Measurements from ENCODE around the gene TSPAN5.

The TSPAN5 gene

DNA sequence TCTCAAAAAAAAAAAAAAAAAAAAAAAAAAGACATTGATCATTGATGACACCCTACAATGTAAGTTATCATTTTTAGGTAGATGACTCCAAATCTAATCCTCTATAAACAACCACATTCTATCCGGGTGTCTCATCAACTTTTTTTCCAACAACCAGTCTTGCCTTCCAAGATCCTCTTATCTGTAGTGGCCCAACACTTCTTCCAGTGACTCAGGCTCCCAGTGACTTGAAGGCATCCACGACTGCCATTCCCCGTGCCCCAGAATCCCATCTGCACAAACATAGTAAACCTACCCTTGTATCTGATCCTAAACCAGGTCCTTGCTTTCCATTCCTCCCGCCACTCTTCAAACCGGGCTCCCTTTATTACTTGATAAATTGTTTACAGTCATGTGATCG, 15.6 kb upstream of the TSPAN5 start:
- no peak for DNase-seq (ENCODE audit: low read depth in 1 of 2, low spot score in 1 of 2)

DNA sequence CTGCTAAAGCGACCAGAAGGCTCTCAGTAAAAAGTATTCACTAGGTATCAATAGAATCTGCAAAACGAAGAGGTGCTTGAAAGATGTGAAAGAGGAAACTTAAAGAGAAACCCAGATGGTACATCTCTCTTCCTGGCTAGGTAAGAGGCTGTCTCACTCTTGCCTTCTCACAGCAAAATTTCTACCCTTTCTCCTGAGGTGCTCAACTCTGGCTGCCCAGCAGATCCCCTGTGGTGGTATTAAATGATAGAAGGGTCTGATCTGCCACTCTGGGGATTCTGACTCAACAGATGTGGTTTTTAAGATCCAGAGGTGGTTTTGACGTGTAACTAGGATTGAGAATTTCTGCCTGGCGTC, 14.9 kb upstream of the TSPAN5 start:
- DNase-seq (ENCODE audit: low read depth in 1 of 2, low spot score in 1 of 2), result no peak

DNA sequence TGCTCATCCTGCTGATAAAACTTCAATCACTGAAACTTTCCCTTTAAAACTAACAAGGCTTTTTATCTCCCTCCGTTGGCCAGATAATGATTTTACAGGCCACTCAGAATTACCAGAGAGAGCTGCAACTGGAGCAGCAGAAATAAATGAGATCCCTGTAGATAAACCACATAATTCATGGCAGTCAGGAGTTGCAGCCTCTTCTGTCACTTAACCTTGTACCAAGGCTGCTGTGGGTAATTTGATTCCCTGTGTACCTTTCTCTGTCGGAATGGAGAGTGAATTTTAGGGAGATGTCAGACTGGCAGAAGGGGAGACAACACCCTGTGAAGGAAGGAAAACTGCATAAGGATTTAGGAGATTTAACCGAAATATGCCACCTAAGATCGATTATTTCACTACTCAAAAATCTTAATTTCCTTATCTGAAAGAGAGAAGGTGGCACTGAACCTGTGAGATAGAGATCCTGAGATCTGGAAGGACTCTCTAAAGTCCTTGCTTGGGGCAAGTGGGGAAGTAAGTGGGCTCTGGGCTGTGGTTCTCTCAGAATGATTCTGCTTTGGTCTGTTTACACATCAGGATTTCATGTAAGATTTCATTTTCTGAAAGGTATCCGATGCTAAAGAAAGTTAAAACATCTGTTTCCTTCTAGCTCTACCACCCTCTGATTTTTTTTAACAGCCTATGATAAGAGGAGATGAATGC, 14.3 kb upstream of the TSPAN5 start:
- no peak for DNase-seq (ENCODE audit: low read depth in 1 of 2, low spot score in 1 of 2)

DNA sequence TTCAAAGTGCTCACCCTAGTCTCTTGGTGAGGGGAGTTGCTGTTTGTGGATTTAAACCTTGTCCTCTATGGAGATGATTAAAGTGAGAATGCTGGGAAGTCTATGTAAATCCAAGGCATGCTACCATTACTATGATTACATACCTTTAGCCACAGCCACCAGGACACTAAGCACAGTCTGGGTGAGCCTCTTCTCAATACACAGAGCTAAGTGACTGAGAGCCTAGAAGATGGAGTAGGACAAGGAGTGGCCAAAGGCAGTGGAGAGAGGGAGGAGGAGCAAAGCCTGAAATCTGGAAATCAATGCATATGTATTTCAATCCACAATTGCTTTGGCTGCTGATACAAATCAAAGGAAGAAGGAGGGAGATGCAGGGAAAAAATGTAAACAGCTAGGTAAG, 12.7 kb upstream of the TSPAN5 start:
- no peak for DNase-seq (ENCODE audit: low read depth in 1 of 2, low spot score in 1 of 2)

DNA sequence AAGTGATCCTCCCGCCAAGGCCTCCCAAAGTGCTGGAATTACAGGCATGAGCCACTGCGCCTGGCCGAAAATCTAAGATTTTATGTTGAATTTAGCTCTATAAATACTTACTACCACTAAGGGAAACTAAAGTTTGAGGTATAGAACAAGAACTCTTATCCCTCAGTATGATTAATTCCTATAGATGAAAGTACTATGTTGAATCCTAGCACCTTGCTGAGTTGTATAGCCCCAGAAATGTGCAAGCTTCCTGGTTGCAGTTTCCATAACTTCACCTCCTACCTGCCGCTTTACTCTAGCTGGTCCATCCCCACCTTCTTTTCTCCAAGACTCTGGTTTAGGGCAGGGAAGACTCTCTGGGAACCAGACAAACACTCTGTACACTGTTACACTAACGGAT, 11.8 kb upstream of the TSPAN5 start:
- no peak for DNase-seq (ENCODE audit: low read depth in 1 of 2, low spot score in 1 of 2)

DNA sequence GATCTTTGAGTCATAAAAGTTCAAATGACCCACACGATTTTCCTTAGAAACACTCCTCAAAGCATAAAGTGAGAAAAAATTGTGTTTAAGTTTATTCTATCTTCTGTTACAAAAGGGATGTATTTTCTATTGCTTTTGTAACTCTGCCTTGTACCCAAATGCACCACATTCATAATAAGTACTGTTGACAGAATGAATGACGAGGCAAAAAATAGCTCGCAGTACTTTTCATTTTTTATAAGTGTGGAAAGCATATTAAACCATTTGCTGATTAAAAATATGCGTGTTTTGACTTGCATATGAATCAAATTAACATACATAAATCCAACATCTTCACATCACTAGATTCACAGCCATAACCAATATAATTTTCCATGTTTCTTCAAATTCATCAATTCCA, 11.2 kb upstream of the TSPAN5 start:
- no peak for DNase-seq (ENCODE audit: low read depth in 1 of 2, low spot score in 1 of 2)

DNA sequence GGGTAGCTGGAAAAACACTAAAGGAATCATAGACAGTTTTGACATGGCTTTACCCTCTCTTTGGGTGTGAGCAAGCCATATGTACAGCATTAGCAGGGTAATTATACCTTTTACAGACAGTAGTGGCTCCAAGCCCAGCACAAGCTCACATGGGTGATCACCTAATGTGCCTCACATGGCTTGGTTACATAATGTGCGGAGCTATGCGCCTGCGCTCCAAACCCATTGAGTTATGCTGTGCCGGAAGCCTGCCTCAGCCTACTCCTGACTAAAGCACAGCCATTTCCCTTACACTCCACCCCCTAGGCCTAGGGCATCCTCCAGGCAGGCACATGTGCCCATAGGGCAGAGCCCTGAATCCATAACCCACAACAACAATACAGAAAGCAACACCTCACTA, 6.5 kb upstream of the TSPAN5 start:
- DNase-seq (ENCODE audit: low read depth in 1 of 2, low spot score in 1 of 2), result no peak

DNA sequence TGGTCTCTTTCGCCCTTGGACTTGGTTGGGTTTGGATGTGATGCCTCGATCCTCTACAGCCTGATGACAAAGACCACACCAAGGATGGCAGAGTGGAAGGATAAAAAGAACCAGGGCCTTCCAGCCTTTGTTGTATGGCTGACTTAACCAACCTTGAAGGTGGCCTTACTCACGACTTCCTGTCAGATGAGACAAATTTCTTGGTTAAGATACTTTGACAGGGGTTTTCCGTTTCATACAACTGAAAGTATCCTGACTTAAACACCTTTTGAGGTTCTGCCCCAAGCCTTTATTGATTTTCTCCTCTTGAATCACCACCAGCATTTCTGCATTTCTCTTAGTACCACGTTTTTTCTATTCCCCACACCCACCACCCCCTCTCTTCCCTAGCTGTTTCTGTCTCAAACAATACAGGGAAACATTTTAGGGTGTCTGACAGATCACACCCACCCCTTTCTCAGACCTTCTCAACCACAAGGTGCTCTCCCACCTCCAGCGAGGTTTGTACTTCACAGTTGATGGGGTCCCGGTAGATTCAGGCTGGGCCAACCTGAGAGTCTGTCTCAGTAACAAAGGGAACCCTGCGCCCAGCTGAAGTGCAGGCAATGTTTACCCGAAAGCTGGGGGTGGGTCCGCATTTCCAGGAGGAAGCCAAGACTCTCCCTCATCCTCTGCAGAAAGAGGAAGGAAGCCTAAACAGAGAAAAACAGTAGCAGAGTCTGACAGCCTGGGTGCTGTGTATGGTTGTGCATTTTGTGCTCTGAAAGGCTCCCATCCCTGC, 5.0 kb upstream of the TSPAN5 start:
- peak in 1 of 2 donors; percentile 36 for DNase-seq (ENCODE audit: low read depth in 1 of 2, low spot score in 1 of 2)

DNA sequence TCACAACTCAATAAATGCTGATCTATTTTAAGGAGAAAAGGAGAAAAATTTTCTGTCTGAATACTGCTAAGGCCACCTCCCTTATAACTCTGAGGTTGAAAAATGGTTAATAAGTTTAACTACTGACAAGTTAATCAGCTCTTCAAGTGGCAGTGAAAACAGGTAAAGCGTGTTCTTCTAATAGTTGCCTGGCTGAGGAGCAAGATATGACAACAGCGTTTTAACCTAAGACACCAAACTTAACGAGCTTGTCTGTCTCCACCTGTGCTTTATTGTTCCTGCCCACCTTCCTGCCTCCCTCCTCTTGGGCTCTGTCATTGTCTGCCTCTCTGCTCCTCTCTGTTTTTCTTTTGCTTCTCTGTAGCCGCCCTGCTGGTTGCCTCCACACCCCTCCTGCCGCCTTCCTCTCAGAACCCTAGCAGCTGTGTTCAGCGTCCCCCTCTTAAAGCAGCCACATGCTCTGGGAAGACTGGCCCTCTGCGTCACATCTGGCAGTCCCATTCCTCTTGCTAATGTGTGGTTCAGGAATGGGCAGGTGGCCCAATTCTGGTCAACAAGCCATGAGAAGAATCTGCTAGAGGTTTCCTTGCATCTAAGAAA, 4.3 kb upstream of the TSPAN5 start:
- peak in 1 of 2 donors; percentile 25 for DNase-seq (ENCODE audit: low read depth in 1 of 2, low spot score in 1 of 2)

DNA sequence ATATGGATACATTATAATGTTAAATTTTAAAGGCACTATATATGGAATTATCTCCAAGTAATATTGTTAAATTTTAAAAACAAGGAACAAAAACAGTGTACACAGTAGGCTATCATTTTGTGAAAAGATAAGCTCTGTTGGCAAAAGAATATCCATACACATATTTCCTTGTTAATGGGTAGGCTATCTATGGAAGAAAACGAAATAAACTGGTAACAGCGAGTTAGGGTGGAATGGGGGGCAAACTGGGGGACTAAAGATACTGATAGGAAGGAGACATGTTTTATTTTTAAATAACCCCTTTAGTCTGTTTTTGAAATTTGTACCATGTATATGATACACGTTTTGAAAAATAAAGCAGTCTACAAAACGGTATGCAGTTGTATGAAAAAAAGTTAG, 3.6 kb upstream of the TSPAN5 start:
- DNase-seq (ENCODE audit: low read depth in 1 of 2, low spot score in 1 of 2), result no peak

DNA sequence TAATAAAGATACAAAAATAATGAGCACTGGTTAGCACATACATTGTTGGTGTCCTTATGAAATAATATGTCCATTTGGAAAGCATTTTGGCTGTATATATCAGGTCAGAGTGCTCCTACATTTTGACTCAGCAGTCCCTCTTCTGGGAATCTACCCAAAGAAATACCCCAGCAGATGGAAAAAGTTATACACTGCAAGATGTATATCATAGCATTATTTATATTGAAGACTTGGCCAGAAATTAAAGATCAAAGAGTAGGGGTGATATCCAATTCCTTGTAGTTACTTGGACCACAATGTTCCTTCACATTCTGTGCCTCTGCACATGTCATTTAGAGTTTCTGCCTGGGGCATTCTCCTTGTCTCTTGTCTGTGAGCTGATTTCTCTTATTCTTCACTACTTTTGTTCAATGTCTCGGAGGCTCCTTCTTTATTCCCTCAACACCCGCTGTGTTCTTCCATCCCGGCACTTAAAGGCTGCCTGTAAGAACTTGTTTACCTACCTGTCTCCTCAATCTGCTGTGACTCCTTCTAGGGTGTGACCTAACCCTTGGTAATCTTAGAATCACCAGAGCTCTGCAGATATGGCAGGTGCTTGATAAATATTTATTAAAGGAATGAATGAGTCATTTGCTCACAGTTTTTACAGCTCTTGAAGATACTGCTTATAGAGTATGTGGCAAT, 3.1 kb upstream of the TSPAN5 start:
- no peak for DNase-seq (ENCODE audit: low read depth in 1 of 2, low spot score in 1 of 2)

DNA sequence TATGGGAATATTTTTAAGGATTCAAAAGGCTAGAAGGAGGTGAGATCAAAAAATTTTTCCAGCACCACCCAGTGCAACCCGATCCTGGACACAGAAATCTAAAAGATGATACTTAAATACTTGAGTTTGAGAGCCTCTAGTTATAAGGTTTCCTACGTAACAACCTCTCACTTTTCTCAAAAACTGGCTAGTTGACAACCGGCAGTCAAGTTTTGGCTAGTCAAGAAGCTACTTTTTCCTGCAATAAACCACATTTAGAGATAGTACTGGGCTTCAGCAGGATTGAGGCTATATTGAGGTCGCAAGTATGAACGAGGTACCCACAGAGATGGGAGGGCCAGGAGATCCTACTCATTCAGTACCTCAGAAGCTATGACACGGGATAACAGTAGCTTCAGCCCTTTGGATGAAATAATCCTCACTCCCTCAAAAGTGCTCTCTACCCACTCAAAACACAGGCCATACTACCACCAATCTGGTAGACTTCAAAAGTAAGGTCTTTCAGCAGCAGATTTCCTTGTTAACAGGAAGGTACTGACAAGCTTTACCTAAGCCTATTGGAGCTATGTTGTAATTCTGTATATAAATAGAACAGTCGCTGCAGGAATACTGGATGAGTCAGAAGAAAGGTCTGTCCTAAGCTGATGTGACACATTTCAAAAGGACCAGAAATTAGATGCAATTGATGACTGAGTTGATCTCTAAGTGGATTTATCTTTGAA, 1.5 kb upstream of the TSPAN5 start:
- no peak for DNase-seq (ENCODE audit: low read depth in 1 of 2, low spot score in 1 of 2)

DNA sequence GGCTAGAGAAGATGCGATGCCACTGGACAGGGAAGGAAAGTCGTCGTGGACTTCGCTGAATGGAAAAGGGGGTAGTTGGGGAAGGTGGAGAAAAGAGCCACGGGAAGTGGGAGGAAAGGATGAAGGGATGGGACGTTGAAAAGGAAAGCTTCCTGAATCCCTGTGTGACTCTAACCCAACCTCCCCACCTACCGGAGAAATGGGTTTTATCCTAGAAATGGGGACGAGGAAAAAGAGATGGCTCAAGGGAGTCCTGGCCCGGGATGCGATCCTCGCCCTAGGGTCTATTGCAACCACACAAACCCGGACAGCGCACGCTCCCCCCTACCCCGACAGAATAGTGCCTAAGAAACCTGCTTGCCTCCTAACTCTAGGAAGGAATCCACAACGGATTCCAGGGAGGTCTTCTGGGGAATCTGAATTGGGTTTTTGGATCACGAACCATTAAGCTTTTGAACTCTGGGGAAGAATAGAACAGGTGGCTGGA, 738 bp upstream of the TSPAN5 start:
- DNase-seq (ENCODE audit: low read depth in 1 of 2, low spot score in 1 of 2), result no peak

DNA sequence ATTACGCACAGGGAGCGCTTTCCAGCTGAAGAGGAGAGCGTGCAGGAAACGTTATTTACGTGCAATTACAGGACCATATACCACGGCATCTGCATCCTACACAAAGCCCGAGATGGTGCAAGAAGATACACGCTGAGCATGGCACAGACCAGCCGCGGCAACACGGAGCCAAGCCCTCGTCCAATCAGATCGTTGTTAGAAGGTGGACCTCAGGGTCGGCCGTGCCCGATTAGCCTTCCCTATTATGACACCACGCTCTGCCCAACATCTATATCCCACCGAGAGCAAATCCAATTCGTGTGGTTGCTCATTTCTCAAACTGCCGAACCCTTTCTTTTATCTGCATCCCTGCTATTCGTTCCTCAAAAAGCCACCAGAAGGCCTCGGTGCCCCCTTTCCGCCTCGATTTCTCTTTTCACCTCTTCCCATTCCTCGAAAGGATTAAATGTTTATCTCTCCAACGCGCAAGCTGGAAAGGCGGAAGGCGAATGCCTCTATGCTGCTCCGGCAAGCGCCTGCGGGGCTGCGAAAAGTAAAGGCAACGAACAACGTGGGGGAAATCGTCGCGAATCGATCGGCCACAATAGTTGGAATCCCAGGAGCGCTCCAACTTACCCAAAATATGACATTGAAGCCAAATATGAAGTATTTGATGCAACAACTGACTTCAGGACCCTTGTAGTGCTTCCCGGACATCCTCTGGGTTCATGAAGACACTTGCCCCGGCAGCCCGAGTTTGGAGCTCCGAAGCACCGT, 702 bp downstream of the TSPAN5 start:
- DNase-seq (ENCODE audit: low read depth in 1 of 2, low spot score in 1 of 2), result peak in 1 of 2 donors; percentile 14

DNA sequence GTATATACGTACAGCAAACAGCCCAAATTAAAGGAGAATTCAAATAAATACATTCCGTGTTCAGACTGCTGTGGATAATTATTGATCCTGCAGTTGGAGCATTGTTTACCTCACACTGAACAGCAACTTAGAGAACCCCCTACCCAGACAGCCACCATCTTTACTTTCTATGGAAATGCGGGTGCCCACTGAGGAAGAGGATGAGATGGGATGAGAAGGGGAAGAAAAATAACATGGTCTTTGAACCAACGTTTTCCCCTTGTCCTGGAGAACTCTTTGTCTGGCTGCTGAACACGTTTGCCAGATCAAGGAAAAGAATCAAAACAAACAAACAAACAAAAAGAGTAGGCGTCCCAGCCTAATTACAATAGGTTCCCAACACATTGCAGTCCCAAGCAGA, 1.5 kb downstream of the TSPAN5 start:
- no peak for DNase-seq (ENCODE audit: low read depth in 1 of 2, low spot score in 1 of 2)

DNA sequence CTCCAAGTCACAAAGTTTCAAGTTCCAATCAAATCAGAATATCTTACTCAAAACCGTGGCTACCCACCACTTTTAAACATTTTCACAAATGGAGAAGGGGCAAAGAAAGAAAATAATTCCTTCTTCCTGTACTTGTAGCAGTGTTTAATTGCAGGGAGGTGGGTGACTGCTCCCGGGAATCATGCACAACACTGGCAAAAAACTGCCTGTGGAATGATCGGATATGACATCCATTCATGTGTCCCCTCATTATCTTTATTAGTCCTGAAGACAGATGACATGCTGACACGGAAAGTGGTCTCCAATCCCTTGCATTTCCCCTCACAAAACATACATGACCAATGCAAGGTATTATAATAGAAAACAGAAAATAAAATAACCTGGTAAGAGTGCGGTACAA, 2.0 kb downstream of the TSPAN5 start:
- no peak for DNase-seq (ENCODE audit: low read depth in 1 of 2, low spot score in 1 of 2)

DNA sequence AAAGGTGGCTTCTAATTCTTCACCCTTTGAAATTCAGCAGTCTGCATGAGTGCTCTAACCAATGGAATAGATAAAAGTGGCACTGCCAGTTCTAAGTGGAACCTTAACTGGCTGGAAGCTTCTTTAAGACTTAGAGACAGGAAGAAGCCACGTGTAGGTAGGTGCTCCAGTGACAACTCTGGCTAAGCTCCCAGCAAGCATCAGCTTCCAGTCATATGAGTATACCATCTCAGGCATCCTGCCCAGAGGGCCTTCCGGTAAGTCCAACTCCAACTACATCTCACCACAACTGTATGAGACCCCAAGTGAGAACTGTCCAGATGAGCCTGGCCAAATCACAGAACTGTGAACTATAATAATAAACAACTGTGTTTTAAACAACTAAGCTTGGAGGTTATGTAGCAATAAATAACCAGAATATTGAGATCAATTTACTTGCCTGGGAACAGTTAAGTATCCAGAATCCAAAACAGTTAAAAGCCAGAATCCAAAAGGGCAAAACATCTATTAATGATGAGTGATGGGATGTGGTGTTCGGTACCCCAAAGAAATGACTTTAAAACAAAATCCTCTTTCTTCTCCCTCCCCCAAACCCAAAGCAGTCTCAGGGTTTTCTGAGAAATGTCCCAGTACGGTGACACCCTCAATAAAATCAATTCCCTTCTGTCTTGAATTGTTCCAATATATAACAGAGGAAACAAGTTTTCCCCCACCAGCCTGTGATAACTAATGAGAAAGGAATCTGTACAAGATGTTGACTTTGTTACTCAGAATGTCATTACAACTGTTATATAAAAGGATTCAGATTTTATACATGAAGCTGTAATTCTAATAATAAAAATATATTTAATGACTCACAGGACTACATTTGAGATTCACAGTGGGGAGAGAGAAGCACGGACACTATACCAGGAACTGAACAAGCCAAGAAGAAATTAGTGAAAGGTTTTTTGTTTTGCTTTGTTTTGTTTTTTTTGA, 4.2 kb downstream of the TSPAN5 start:
- no peak for DNase-seq (ENCODE audit: low read depth in 1 of 2, low spot score in 1 of 2)

DNA sequence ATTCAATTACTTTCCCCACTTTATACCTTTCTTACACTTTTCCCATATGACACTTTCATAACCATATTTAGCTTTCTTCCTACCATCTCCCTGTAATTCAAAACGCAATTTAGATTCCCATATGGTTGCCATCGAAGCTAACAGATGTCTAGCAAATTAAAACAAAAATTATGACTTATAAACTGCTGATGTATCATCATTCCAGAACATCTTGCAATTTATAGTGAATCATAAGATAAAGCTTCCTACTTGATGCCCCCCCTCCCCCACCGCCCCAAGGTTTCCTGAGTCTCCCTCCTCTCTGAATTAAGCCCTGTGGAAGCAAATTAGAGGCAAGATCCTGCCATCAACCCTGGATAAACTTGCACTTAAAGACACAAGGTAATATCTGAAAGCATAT, 5.4 kb downstream of the TSPAN5 start:
- no peak for DNase-seq (ENCODE audit: low read depth in 1 of 2, low spot score in 1 of 2)

DNA sequence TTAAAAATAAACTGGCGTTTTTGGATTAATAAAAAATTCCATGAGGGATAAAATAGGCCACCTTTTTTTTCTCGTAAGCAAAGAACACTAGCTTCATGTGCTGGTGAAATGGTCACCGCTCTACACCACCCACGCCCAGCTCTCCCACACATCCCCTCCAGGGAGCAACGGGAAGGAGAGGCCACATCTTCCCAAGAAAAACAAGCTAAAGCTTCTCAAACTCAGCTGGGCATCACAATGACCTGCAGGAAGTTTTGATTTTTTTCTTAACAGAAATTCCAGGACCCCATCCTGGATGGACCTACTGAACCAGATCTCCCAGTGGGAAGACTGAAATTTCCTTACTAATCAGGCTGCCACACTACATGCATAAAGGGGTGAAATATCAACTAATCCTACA, 9.8 kb downstream of the TSPAN5 start:
- no peak for DNase-seq (ENCODE audit: low read depth in 1 of 2, low spot score in 1 of 2)
